ENCODE measurements around the gene SLC39A11. TPM values are rescaled to one million over a fixed set of nuclear protein-coding genes. Genes with fewer than 3 reads are reported as not detected.

The SLC39A11 gene
- total RNA-seq, 1 donor from 2014 or later: 4.9 TPM

- Histone ChIP-seq H3K4me3 (no peak overlapping the region), H3K27me3 (no peaks in the 10 kb centered on the region), H3K27ac (no peak overlapping the region), H3K9me3 (no peaks in the 10 kb centered on the region), H3K36me3 (no peaks in the 10 kb centered on the region), H3K4me1 (no peaks in the 10 kb centered on the region)
- TF ChIP-seq CTCF (IDR thresholded peaks at IDR 0.05): no peak
- intact Hi-C loops (cut with DNase I): no loop called here
- DNase-seq (ENCODE audit: low spot score in 2 of 2): no peak
Measured at GRCh38 chr17:72861811-72862210, 230.7 kb downstream of the SLC39A11 start.

GRCh38 chr17:72860778-72861177 lies 231.7 kb downstream of the SLC39A11 start:
- intact Hi-C loops (cut with DNase I): no loop called here
- Histone ChIP-seq H3K27ac (no peak overlapping the region), H3K36me3 (no peaks in the 10 kb centered on the region), H3K4me1 (no peaks in the 10 kb centered on the region), H3K9me3 (no peaks in the 10 kb centered on the region), H3K4me3 (no peak overlapping the region), H3K27me3 (no peaks in the 10 kb centered on the region)
- DNase-seq (ENCODE audit: low spot score in 2 of 2): no peak
- no peak for TF ChIP-seq CTCF (IDR thresholded peaks at IDR 0.05)

GRCh38 chr17:72858826-72859495 lies 233.5 kb downstream of the SLC39A11 start:
- no peak overlapping the region for H3K27ac ChIP-seq
- no peaks in the 10 kb centered on the region for H3K9me3 ChIP-seq
- H3K4me1 ChIP-seq: no peaks in the 10 kb centered on the region
- DNase-seq (ENCODE audit: low spot score in 2 of 2): no peak
- intact Hi-C loops (cut with DNase I): no loop called here
- no peaks in the 10 kb centered on the region for H3K27me3 ChIP-seq
- no peaks in the 10 kb centered on the region for H3K36me3 ChIP-seq
- no peak for TF ChIP-seq CTCF (IDR thresholded peaks at IDR 0.05)
- no peak overlapping the region for H3K4me3 ChIP-seq

- no peak for TF ChIP-seq CTCF (IDR thresholded peaks at IDR 0.05)
- intact Hi-C loops (cut with DNase I): no loop called here
Measured at GRCh38 chr17:72853440-72854415, 238.8 kb downstream of the SLC39A11 start.

GRCh38 chr17:72852277-72852938 lies 240.1 kb downstream of the SLC39A11 start:
- Histone ChIP-seq H3K9me3 (no peaks in the 10 kb centered on the region), H3K27me3 (no peaks in the 10 kb centered on the region), H3K27ac (no peak overlapping the region), H3K36me3 (peaks cover 0 to 3% of the 10 kb centered on the region in 2 donors), H3K4me1 (no peaks in the 10 kb centered on the region), H3K4me3 (no peak overlapping the region)
- no peak for TF ChIP-seq CTCF (IDR thresholded peaks at IDR 0.05)
- intact Hi-C loops (cut with DNase I): no loop called here
- no peak for DNase-seq (ENCODE audit: low spot score in 2 of 2)

More at GRCh38 chr17:72853440-72854415, 238.8 kb downstream of the SLC39A11 start:
- no peaks in the 10 kb centered on the region for H3K27me3 ChIP-seq
- DNase-seq (ENCODE audit: low spot score in 2 of 2): no peak
- H3K27ac ChIP-seq: no peak overlapping the region
- no peaks in the 10 kb centered on the region for H3K9me3 ChIP-seq
- H3K4me3 ChIP-seq: no peak overlapping the region
- no peaks in the 10 kb centered on the region for H3K4me1 ChIP-seq
- peaks cover 0 to 2% of the 10 kb centered on the region in 2 donors for H3K36me3 ChIP-seq
